ENCODE data around the gene SEMA4B.

DNA sequence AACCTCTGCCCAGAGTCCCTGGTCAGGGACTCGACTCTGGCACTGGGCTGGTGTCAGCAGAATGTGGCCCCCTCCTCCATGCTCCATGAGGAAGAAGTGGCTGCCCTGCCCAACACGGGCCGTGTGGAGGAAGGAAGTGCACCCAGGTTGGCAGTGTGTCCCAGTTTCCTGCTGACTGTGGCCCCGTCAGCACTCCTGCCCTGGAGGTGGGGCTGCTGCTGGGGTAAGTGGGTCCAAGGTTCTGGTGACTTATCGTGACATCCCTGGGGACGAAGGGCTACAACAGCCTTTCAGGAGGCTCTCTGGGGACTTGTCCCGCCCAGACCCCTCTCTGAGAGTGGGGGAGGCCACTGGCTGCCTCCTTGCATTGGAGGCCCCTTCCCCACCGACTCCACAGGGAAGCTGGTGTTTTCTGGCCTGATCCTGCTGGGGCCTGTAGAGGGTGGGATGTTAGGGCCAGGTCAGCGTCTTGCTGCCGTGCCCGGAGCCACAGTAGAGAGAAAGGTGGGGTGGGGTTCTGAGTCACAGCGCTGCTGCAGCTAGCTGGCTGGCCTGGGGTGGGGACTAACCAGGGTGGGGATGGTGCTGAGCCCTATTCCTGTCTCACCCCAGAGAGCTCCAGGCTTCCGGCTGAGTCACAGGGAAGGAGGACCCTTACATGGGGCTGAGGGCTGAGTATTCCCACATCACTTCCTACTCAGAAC, 10.5 kb downstream of the SEMA4B start:
- TF ChIP-seq, protein P1, sequence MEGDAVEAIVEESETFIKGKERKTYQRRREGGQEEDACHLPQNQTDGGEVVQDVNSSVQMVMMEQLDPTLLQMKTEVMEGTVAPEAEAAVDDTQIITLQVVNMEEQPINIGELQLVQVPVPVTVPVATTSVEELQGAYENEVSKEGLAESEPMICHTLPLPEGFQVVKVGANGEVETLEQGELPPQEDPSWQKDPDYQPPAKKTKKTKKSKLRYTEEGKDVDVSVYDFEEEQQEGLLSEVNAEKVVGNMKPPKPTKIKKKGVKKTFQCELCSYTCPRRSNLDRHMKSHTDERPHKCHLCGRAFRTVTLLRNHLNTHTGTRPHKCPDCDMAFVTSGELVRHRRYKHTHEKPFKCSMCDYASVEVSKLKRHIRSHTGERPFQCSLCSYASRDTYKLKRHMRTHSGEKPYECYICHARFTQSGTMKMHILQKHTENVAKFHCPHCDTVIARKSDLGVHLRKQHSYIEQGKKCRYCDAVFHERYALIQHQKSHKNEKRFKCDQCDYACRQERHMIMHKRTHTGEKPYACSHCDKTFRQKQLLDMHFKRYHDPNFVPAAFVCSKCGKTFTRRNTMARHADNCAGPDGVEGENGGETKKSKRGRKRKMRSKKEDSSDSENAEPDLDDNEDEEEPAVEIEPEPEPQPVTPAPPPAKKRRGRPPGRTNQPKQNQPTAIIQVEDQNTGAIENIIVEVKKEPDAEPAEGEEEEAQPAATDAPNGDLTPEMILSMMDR (IDR thresholded peaks at IDR 0.05 in 2 of 3, conservative IDR thresholded peaks at IDR 0.05 in 1 of 3; ENCODE audit: control insufficient read depth in 2 of 3, extremely low read depth in 1 of 3, insufficient read depth in 1 of 3, low read depth in 3 of 3, low read length in 3 of 3) = no peak
- TF ChIP-seq CHD2 (IDR thresholded peaks at IDR 0.05; ENCODE audit: borderline replicate concordance, low read depth, low read length) = no peak
- TF ChIP-seq, protein P2, sequence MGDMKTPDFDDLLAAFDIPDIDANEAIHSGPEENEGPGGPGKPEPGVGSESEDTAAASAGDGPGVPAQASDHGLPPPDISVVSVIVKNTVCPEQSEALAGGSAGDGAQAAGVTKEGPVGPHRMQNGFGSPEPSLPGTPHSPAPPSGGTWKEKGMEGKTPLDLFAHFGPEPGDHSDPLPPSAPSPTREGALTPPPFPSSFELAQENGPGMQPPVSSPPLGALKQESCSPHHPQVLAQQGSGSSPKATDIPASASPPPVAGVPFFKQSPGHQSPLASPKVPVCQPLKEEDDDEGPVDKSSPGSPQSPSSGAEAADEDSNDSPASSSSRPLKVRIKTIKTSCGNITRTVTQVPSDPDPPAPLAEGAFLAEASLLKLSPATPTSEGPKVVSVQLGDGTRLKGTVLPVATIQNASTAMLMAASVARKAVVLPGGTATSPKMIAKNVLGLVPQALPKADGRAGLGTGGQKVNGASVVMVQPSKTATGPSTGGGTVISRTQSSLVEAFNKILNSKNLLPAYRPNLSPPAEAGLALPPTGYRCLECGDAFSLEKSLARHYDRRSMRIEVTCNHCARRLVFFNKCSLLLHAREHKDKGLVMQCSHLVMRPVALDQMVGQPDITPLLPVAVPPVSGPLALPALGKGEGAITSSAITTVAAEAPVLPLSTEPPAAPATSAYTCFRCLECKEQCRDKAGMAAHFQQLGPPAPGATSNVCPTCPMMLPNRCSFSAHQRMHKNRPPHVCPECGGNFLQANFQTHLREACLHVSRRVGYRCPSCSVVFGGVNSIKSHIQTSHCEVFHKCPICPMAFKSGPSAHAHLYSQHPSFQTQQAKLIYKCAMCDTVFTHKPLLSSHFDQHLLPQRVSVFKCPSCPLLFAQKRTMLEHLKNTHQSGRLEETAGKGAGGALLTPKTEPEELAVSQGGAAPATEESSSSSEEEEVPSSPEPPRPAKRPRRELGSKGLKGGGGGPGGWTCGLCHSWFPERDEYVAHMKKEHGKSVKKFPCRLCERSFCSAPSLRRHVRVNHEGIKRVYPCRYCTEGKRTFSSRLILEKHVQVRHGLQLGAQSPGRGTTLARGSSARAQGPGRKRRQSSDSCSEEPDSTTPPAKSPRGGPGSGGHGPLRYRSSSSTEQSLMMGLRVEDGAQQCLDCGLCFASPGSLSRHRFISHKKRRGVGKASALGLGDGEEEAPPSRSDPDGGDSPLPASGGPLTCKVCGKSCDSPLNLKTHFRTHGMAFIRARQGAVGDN (IDR thresholded peaks at IDR 0.05) = no peak
- no peak for TF ChIP-seq SIN3A (IDR thresholded peaks at IDR 0.05; ENCODE audit: low read depth, low read length)
- no peak for TF ChIP-seq KDM1A (IDR thresholded peaks at IDR 0.05; ENCODE audit: borderline replicate concordance)
- TF ChIP-seq HDAC2 (IDR thresholded peaks at IDR 0.05) = no peak
- TF ChIP-seq, protein P3, sequence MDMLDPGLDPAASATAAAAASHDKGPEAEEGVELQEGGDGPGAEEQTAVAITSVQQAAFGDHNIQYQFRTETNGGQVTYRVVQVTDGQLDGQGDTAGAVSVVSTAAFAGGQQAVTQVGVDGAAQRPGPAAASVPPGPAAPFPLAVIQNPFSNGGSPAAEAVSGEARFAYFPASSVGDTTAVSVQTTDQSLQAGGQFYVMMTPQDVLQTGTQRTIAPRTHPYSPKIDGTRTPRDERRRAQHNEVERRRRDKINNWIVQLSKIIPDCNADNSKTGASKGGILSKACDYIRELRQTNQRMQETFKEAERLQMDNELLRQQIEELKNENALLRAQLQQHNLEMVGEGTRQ (IDR thresholded peaks at IDR 0.05; ENCODE audit: borderline replicate concordance, low read depth, low read length) = no peak
- TF ChIP-seq YY1 (IDR thresholded peaks at IDR 0.05; ENCODE audit: low read depth, low read length) = no peak
- no peak for TF ChIP-seq CREM (IDR thresholded peaks at IDR 0.05; ENCODE audit: low read depth)
- TF ChIP-seq SMC3 (IDR thresholded peaks at IDR 0.05; ENCODE audit: borderline replicate concordance, low read length) = no peak
- no peak for TF ChIP-seq TARDBP (IDR thresholded peaks at IDR 0.05; ENCODE audit: borderline replicate concordance)
